ENCODE data around the gene PTPN14.

DNA sequence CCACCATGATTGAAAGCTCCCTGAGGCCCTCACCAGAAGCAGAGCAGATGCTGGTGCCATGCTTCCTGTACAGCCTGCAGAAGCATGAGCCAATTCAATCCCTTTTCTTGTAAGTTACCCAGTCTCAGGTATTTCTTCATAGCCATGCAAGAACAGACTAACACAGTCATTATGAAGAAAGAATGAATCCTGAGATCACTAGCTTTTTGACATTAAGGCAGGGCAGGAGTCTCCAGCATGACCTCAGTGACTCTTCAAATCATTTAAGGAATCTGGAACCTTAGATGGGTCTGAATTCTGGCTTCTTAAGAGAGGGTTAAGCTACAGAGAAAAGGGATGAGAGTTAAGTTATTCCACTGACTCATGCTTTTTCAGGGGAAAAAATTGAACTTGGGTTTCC, 79.0 kb downstream of the PTPN14 start:
- TF ChIP-seq, protein P1, sequence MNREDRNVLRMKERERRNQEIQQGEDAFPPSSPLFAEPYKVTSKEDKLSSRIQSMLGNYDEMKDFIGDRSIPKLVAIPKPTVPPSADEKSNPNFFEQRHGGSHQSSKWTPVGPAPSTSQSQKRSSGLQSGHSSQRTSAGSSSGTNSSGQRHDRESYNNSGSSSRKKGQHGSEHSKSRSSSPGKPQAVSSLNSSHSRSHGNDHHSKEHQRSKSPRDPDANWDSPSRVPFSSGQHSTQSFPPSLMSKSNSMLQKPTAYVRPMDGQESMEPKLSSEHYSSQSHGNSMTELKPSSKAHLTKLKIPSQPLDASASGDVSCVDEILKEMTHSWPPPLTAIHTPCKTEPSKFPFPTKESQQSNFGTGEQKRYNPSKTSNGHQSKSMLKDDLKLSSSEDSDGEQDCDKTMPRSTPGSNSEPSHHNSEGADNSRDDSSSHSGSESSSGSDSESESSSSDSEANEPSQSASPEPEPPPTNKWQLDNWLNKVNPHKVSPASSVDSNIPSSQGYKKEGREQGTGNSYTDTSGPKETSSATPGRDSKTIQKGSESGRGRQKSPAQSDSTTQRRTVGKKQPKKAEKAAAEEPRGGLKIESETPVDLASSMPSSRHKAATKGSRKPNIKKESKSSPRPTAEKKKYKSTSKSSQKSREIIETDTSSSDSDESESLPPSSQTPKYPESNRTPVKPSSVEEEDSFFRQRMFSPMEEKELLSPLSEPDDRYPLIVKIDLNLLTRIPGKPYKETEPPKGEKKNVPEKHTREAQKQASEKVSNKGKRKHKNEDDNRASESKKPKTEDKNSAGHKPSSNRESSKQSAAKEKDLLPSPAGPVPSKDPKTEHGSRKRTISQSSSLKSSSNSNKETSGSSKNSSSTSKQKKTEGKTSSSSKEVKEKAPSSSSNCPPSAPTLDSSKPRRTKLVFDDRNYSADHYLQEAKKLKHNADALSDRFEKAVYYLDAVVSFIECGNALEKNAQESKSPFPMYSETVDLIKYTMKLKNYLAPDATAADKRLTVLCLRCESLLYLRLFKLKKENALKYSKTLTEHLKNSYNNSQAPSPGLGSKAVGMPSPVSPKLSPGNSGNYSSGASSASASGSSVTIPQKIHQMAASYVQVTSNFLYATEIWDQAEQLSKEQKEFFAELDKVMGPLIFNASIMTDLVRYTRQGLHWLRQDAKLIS (CRISPR knock-in tag; IDR thresholded peaks at IDR 0.05; ENCODE audit: borderline replicate concordance), result no peak
- TF ChIP-seq, protein P2, sequence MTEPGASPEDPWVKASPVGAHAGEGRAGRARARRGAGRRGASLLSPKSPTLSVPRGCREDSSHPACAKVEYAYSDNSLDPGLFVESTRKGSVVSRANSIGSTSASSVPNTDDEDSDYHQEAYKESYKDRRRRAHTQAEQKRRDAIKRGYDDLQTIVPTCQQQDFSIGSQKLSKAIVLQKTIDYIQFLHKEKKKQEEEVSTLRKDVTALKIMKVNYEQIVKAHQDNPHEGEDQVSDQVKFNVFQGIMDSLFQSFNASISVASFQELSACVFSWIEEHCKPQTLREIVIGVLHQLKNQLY (CRISPR knock-in tag; IDR thresholded peaks at IDR 0.05), result no peak
- TF ChIP-seq, protein P3, sequence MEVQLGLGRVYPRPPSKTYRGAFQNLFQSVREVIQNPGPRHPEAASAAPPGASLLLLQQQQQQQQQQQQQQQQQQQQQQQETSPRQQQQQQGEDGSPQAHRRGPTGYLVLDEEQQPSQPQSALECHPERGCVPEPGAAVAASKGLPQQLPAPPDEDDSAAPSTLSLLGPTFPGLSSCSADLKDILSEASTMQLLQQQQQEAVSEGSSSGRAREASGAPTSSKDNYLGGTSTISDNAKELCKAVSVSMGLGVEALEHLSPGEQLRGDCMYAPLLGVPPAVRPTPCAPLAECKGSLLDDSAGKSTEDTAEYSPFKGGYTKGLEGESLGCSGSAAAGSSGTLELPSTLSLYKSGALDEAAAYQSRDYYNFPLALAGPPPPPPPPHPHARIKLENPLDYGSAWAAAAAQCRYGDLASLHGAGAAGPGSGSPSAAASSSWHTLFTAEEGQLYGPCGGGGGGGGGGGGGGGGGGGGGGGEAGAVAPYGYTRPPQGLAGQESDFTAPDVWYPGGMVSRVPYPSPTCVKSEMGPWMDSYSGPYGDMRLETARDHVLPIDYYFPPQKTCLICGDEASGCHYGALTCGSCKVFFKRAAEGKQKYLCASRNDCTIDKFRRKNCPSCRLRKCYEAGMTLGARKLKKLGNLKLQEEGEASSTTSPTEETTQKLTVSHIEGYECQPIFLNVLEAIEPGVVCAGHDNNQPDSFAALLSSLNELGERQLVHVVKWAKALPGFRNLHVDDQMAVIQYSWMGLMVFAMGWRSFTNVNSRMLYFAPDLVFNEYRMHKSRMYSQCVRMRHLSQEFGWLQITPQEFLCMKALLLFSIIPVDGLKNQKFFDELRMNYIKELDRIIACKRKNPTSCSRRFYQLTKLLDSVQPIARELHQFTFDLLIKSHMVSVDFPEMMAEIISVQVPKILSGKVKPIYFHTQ (CRISPR knock-in tag; IDR thresholded peaks at IDR 0.05), result no peak
- TF ChIP-seq, protein P4, sequence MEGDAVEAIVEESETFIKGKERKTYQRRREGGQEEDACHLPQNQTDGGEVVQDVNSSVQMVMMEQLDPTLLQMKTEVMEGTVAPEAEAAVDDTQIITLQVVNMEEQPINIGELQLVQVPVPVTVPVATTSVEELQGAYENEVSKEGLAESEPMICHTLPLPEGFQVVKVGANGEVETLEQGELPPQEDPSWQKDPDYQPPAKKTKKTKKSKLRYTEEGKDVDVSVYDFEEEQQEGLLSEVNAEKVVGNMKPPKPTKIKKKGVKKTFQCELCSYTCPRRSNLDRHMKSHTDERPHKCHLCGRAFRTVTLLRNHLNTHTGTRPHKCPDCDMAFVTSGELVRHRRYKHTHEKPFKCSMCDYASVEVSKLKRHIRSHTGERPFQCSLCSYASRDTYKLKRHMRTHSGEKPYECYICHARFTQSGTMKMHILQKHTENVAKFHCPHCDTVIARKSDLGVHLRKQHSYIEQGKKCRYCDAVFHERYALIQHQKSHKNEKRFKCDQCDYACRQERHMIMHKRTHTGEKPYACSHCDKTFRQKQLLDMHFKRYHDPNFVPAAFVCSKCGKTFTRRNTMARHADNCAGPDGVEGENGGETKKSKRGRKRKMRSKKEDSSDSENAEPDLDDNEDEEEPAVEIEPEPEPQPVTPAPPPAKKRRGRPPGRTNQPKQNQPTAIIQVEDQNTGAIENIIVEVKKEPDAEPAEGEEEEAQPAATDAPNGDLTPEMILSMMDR (IDR thresholded peaks at IDR 0.05), result no peak
- TF ChIP-seq SP1 (CRISPR knock-in tag; conservative IDR thresholded peaks at IDR 0.05) (no peak), JUN (CRISPR knock-in tag; IDR thresholded peaks at IDR 0.05) (no peak), ETV6 (CRISPR knock-in tag; IDR thresholded peaks at IDR 0.05) (no peak)
- TF ChIP-seq, protein P5, sequence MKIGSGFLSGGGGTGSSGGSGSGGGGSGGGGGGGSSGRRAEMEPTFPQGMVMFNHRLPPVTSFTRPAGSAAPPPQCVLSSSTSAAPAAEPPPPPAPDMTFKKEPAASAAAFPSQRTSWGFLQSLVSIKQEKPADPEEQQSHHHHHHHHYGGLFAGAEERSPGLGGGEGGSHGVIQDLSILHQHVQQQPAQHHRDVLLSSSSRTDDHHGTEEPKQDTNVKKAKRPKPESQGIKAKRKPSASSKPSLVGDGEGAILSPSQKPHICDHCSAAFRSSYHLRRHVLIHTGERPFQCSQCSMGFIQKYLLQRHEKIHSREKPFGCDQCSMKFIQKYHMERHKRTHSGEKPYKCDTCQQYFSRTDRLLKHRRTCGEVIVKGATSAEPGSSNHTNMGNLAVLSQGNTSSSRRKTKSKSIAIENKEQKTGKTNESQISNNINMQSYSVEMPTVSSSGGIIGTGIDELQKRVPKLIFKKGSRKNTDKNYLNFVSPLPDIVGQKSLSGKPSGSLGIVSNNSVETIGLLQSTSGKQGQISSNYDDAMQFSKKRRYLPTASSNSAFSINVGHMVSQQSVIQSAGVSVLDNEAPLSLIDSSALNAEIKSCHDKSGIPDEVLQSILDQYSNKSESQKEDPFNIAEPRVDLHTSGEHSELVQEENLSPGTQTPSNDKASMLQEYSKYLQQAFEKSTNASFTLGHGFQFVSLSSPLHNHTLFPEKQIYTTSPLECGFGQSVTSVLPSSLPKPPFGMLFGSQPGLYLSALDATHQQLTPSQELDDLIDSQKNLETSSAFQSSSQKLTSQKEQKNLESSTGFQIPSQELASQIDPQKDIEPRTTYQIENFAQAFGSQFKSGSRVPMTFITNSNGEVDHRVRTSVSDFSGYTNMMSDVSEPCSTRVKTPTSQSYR (CRISPR knock-in tag; IDR thresholded peaks at IDR 0.05), result no peak
- TF ChIP-seq, protein P6, sequence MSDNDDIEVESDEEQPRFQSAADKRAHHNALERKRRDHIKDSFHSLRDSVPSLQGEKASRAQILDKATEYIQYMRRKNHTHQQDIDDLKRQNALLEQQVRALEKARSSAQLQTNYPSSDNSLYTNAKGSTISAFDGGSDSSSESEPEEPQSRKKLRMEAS (CRISPR knock-in tag; IDR thresholded peaks at IDR 0.05), result no peak
- TF ChIP-seq, protein P7, sequence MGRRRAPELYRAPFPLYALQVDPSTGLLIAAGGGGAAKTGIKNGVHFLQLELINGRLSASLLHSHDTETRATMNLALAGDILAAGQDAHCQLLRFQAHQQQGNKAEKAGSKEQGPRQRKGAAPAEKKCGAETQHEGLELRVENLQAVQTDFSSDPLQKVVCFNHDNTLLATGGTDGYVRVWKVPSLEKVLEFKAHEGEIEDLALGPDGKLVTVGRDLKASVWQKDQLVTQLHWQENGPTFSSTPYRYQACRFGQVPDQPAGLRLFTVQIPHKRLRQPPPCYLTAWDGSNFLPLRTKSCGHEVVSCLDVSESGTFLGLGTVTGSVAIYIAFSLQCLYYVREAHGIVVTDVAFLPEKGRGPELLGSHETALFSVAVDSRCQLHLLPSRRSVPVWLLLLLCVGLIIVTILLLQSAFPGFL (CRISPR knock-in tag; IDR thresholded peaks at IDR 0.05; ENCODE audit: borderline replicate concordance), result no peak
